B cell (primary cell): ENCODE data around the gene ESD. TPM values are rescaled to one million over a fixed set of nuclear protein-coding genes. Genes with fewer than 3 reads are reported as not detected.

Experiments used
- ATAC-seq: fragments of 200-7000 bp; cut with Tn5 transposase; one replicate; pipeline ENCODE4 v1.10.0; 2021; ENCODE audit warnings: low read depth, mild to moderate bottlenecking, moderate number of reproducible peaks, moderate library complexity
- CTCF ChIA-PET: fragments of 350-600 bp; sonication (Branson Sonifier 250); formaldehyde crosslinking; loops from one replicate; lab custom pipeline; 2021; ENCODE audit warnings: antibody characterized with exemption, inconsistent platforms; lab: Charles Lee
- POLR2A ChIA-PET: fragments of 350-600 bp; sonication (Branson Sonifier 250); formaldehyde crosslinking; loops from one replicate; lab custom pipeline; 2021; ENCODE audit warnings: antibody characterized with exemption; lab: Charles Lee
- DNase-seq: peaks from one replicate; pipeline ENCODE4 v3.0.0; 2013
- H2AFZ ChIP-seq: 2 replicates; pipeline ENCODE4 v1.6.1; 2012; ENCODE audit warnings: mild to moderate bottlenecking, low read depth, low read length; ENCODE audit not compliant: insufficient read depth, poor library complexity, severe bottlenecking
- H3K27ac ChIP-seq, 2 donors: 1 replicate in 1 of 2; 2 replicates in 1 of 2; pipeline ENCODE4 v1.5.1; 2012 to 2013; ENCODE audit warnings: low read length in 2 of 2, mild to moderate bottlenecking in 2 of 2, moderate library complexity in 1 of 2
- H3K27me3 ChIP-seq, 4 experiments: fragments of 200-600 bp in 1 of 4; sonication (generic) in 1 of 4; replicated peaks in 1 of 4; 1 replicate in 2 of 4; 2 replicates in 2 of 4; pipeline versions ENCODE4 v1.6.1 to v1.7.0; 2013 to 2016; ENCODE audit warnings: low read length in 3 of 4, mild to moderate bottlenecking in 2 of 4, mixed read lengths in 1 of 4, moderate library complexity in 1 of 4; ENCODE audit not compliant: insufficient read depth in 4 of 4, control insufficient read depth in 3 of 4; ENCODE audit errors: control extremely low read depth in 1 of 4
- H3K36me3 ChIP-seq, 2 experiments: replicated peaks in 1 of 2; 1 replicate in 1 of 2; 2 replicates in 1 of 2; pipeline versions ENCODE4 v1.6.1 to v1.7.1; 2013; ENCODE audit warnings: low read length in 1 of 2; ENCODE audit not compliant: insufficient read depth in 2 of 2, control insufficient read depth in 1 of 2; ENCODE audit errors: control extremely low read depth in 1 of 2, extremely low read depth in 1 of 2
- H3K4me1 ChIP-seq, 2 donors: fragments of 200-600 bp in 1 of 2; sonication (generic) in 1 of 2; 1 replicate in 1 of 2; 2 replicates in 1 of 2; pipeline versions ENCODE4 v1.5.1 to v1.6.1; 2013 to 2017; ENCODE audit warnings: low read length in 2 of 2; ENCODE audit not compliant: control insufficient read depth in 2 of 2, insufficient read depth in 2 of 2
- H3K4me2 ChIP-seq: replicated peaks from 2 replicates; pipeline ENCODE3; 2012; ENCODE audit warnings: mild to moderate bottlenecking, low read depth, low read length; ENCODE audit not compliant: poor library complexity, severe bottlenecking
- H3K4me3 ChIP-seq, 5 experiments: fragments of 200-600 bp in 1 of 5; sonication (generic) in 1 of 5; 1 replicate in 3 of 5; 2 replicates in 2 of 5; pipeline versions ENCODE4 v1.5.1 to v1.7.0; 2011 to 2016; ENCODE audit warnings: low read length in 4 of 5, mild to moderate bottlenecking in 4 of 5, low read depth in 2 of 5, control low read depth in 1 of 5, moderate library complexity in 1 of 5; ENCODE audit not compliant: insufficient read depth in 1 of 5; ENCODE audit errors: control extremely low read depth in 1 of 5, extremely low read depth in 1 of 5
- H3K79me2 ChIP-seq: fragments of 200-600 bp; sonication (generic); one replicate; pipeline ENCODE4 v1.6.0; 2016; ENCODE audit warnings: low read length; ENCODE audit not compliant: control insufficient read depth, insufficient read depth
- H3K9ac ChIP-seq: fragments of 200-600 bp; sonication (generic); 2 replicates; pipeline ENCODE4 v1.6.1; 2017; ENCODE audit warnings: mild to moderate bottlenecking, low read length, moderate library complexity
- H3K9me3 ChIP-seq, 3 donors: one replicate each; pipeline versions ENCODE4 v1.6.1 to v1.7.1; 2013; ENCODE audit warnings: low read length in 2 of 3; ENCODE audit not compliant: control insufficient read depth in 2 of 3, insufficient read depth in 1 of 3; ENCODE audit errors: control extremely low read depth in 1 of 3
- H4K20me1 ChIP-seq: 2 replicates; pipeline ENCODE4 v1.6.0; 2012; ENCODE audit warnings: mild to moderate bottlenecking, low read length; ENCODE audit not compliant: insufficient read depth, control insufficient read depth, poor library complexity, severe bottlenecking
- H3K27ac Mint-ChIP-seq: one replicate; pipeline ENCODE4 v1.8.0; 2021; ENCODE audit warnings: mixed read lengths
- H3K27me3 Mint-ChIP-seq: one replicate; pipeline ENCODE4 v1.8.0; 2021; ENCODE audit warnings: mixed read lengths
- H3K4me1 Mint-ChIP-seq: one replicate; pipeline ENCODE4 v1.8.0; 2021; ENCODE audit warnings: mixed read lengths
- H3K4me3 Mint-ChIP-seq: one replicate; pipeline ENCODE4 v1.8.0; 2021; ENCODE audit warnings: mixed read lengths
- H3K9me3 Mint-ChIP-seq: one replicate; pipeline ENCODE4 v1.8.0; 2022; ENCODE audit warnings: mixed read lengths; ENCODE audit not compliant: insufficient read depth
- CTCF ChIP-seq: fragments of 200-600 bp; IDR thresholded peaks from one replicate; pipeline ENCODE4 v1.8.0; 2022; ENCODE audit warnings: antibody characterized with exemption, mild to moderate bottlenecking
- EZH2 ChIP-seq: IDR thresholded peaks from 2 replicates; pipeline ENCODE4 v1.6.1; 2012; ENCODE audit warnings: borderline replicate concordance, low read depth, mild to moderate bottlenecking, moderate library complexity, low read length; ENCODE audit not compliant: insufficient read depth, poor library complexity, severe bottlenecking
- WGBS: methylation state at CpG from one replicate; pipeline ENCODE4 v1.1.5; 2013; ENCODE audit warnings: missing lambda C conversion rate; ENCODE audit not compliant: insufficient coverage; 5-methylcytosine and 5-hydroxymethylcytosine counted together
- intact Hi-C: fragments of 100-400 bp; cut with micrococcal nuclease; formaldehyde crosslinking; loops from one replicate; pipeline ENCODE4 v1.10.0; 2022
- polyA plus RNA-seq: library from polyadenylated mRNA; depleted of rRNA; stranded (reverse); fragments of >200 nt; gene quantifications from 2 replicates; pipeline ENCODE4 v1.2.3, GENCODE V29; 2012
- total RNA-seq, 2 donors: library from RNA; stranded (reverse); fragments of 120-200 nt in 1 of 2; gene quantifications; 1 replicate in 1 of 2; 2 replicates in 1 of 2; pipeline versions ENCODE4 v1.2.3 to v1.2.4, GENCODE V29; 2013 to 2022

Gene ESD
- total and polyA plus RNA-seq, 2 donors (not counting 1 experiment from before 2014, with no cell fraction given) = 29.9 to 52.9 TPM

GRCh38 chr13:46726347-46726746, 70.6 kb downstream of the ESD start:
- H3K4me3 Mint-ChIP-seq = no peak overlapping the region
- H3K36me3 ChIP-seq = peaks cover 13 to 81% of the 10 kb centered on the region in 2 experiments
- intact Hi-C loops = no loop called here

More at GRCh38 chr13:46726347-46726746, 70.6 kb downstream of the ESD start:
- Histone ChIP-seq H2AFZ (no peak overlapping the region), H3K4me3 (no peak overlapping the region), H3K9me3 (no peaks in the 10 kb centered on the region), H3K27ac (no peak overlapping the region), H4K20me1 (no peaks in the 10 kb centered on the region), H3K79me2 (no peaks in the 10 kb centered on the region), H3K27me3 (no peaks in the 10 kb centered on the region), H3K9ac (no peak overlapping the region), H3K4me1 (no peaks in the 10 kb centered on the region), H3K4me2 (no peak overlapping the region)
- ChIA-PET POLR2A (no interaction called here), CTCF (interaction anchor here (11.9 kb wide), 1 partner anchor 174 kb away, joined by 139 read pairs; the partner anchor contains the start of gene LRCH1)
- TF ChIP-seq EZH2 (no peak), CTCF (no peak)
- ATAC-seq = no peak
- DNase-seq = no peak
- no peak overlapping the region for H3K27ac Mint-ChIP-seq
- H3K27me3 Mint-ChIP-seq = no peaks in the 10 kb centered on the region
- H3K4me1 Mint-ChIP-seq = no peaks in the 10 kb centered on the region
- 94% methylated on average over 4 of the region's 5 CpGs for WGBS
- no peaks in the 10 kb centered on the region for H3K9me3 Mint-ChIP-seq

Other genes with a start within 250 kb of the ESD start
- 50.3 and 51.9 TPM in 2 replicates for gene LRCH1, start 244.0 kb downstream of the ESD start, total RNA-seq
- 13.0 and 20.8 TPM in 2 replicates for gene LRCH1, start 244.0 kb downstream of the ESD start, polyA plus RNA-seq
- not detected in 2 replicates for gene HTR2A, start 99.9 kb upstream of the ESD start, total RNA-seq
- not detected in 2 replicates for gene HTR2A, start 99.9 kb upstream of the ESD start, polyA plus RNA-seq